Measurements from ENCODE around the gene PRLR. TPM values are rescaled to one million over a fixed set of nuclear protein-coding genes. Genes with fewer than 3 reads are reported as not detected.

Gene PRLR
- polyA plus RNA-seq, 1 donor from 2014 or later = 0.50 TPM

DNA sequence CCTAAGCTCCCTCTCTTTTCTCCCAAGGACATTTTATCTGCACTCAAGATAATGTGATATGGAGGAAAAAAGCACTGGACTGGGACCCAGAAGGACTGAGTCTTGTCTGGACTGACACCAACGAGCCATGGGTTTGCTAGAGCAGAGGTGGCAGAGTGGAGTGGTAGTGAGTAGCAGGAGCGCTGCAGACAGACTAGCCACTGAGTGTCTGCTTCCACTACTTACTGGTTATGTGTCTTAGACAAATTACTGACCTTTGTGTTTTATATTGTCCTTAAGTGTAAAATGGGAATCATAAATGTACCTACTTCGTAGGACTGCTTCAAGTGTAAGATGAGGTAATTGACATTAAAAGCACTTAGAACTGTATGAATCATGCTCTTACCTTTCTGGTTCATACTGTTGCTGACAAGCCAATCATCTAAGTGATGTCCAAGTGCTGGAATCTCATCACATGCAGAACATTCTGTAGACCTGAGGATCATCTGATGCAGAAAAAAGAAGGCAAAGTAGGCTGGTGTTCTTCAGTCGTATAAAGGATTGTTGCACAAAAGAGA, 12.5 kb upstream of the PRLR start:
- Histone ChIP-seq H3K27ac (ENCODE audit: low read length) (peak overlapping the region; percentile 63), H4K20me1 (ENCODE audit: insufficient read depth) (no peaks in the 10 kb centered on the region), H3F3A (ENCODE audit: insufficient read depth, low read length, poor library complexity, severe bottlenecking) (no peaks in the 10 kb centered on the region), H3K36me3 (ENCODE audit: insufficient read depth, low read length) (no peaks in the 10 kb centered on the region), H2AFZ (ENCODE audit: low read depth, low read length) (no peak overlapping the region), H3K9ac (ENCODE audit: low read length) (peak overlapping the region; percentile 4), H3K27me3 (ENCODE audit: insufficient read depth, low read depth, low read length) (no peaks in the 10 kb centered on the region), H3K79me2 (replicated peaks; ENCODE audit: insufficient read depth, low read length) (no peaks in the 10 kb centered on the region), H3K9me3 (ENCODE audit: low read length) (no peaks in the 10 kb centered on the region), H3K4me3 (ENCODE audit: low read length) (no peak overlapping the region), H3K4me2 (ENCODE audit: low read length) (no peak overlapping the region), H3K9me2 (ENCODE audit: insufficient read depth, low read length) (no peaks in the 10 kb centered on the region)
- TF ChIP-seq EP300 (conservative IDR thresholded peaks at IDR 0.05; ENCODE audit: poor library complexity, severe bottlenecking) = peak; percentile 64
- TF ChIP-seq RAD21 (conservative IDR thresholded peaks at IDR 0.05) = peak; percentile 9
- TF ChIP-seq SMC3 (conservative IDR thresholded peaks at IDR 0.05; ENCODE audit: poor library complexity) = no peak
- peak; percentile 52 for TF ChIP-seq POLR2AphosphoS5 (IDR thresholded peaks at IDR 0.05)
- TF ChIP-seq, protein P1, sequence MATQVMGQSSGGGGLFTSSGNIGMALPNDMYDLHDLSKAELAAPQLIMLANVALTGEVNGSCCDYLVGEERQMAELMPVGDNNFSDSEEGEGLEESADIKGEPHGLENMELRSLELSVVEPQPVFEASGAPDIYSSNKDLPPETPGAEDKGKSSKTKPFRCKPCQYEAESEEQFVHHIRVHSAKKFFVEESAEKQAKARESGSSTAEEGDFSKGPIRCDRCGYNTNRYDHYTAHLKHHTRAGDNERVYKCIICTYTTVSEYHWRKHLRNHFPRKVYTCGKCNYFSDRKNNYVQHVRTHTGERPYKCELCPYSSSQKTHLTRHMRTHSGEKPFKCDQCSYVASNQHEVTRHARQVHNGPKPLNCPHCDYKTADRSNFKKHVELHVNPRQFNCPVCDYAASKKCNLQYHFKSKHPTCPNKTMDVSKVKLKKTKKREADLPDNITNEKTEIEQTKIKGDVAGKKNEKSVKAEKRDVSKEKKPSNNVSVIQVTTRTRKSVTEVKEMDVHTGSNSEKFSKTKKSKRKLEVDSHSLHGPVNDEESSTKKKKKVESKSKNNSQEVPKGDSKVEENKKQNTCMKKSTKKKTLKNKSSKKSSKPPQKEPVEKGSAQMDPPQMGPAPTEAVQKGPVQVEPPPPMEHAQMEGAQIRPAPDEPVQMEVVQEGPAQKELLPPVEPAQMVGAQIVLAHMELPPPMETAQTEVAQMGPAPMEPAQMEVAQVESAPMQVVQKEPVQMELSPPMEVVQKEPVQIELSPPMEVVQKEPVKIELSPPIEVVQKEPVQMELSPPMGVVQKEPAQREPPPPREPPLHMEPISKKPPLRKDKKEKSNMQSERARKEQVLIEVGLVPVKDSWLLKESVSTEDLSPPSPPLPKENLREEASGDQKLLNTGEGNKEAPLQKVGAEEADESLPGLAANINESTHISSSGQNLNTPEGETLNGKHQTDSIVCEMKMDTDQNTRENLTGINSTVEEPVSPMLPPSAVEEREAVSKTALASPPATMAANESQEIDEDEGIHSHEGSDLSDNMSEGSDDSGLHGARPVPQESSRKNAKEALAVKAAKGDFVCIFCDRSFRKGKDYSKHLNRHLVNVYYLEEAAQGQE (IDR thresholded peaks at IDR 0.05; ENCODE audit: borderline replicate concordance) = peak; percentile 58

DNA sequence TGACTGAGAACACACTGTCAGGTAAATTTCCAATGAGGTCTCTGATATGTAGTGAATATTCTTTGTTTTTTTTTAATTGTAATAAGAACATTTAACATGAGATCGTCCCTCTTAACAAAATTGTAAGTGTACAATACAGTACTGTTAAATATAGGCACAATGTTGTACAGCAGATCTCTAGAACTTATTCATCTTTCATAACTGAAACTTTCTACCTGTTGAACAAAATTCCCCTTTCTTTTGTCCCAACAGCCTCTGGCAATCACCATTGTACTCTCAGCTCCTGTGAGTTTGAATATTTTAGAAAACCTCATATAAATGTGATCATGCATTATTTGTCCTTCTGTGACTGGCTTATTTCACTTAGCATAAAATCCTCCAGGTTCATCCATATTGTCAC, 10.6 kb upstream of the PRLR start:
- Histone ChIP-seq H3K27ac (ENCODE audit: low read length) (no peak overlapping the region), H3K36me3 (ENCODE audit: insufficient read depth, low read length) (no peaks in the 10 kb centered on the region), H2AFZ (ENCODE audit: low read depth, low read length) (no peak overlapping the region), H3K79me2 (replicated peaks; ENCODE audit: insufficient read depth, low read length) (no peaks in the 10 kb centered on the region), H3K27me3 (ENCODE audit: insufficient read depth, low read depth, low read length) (no peaks in the 10 kb centered on the region), H3K9ac (ENCODE audit: low read length) (no peak overlapping the region), H4K20me1 (ENCODE audit: insufficient read depth) (no peaks in the 10 kb centered on the region), H3K9me3 (ENCODE audit: low read length) (no peaks in the 10 kb centered on the region), H3K9me2 (ENCODE audit: insufficient read depth, low read length) (no peaks in the 10 kb centered on the region), H3K4me3 (ENCODE audit: low read length) (no peak overlapping the region), H3K4me2 (ENCODE audit: low read length) (no peak overlapping the region), H3F3A (ENCODE audit: insufficient read depth, low read length, poor library complexity, severe bottlenecking) (no peaks in the 10 kb centered on the region)
- TF ChIP-seq POLR2AphosphoS5 (IDR thresholded peaks at IDR 0.05) (no peak), EZH2 (IDR thresholded peaks at IDR 0.05; ENCODE audit: borderline replicate concordance, insufficient read depth, low read length, poor library complexity, severe bottlenecking) (no peak), EP300 (conservative IDR thresholded peaks at IDR 0.05; ENCODE audit: poor library complexity, severe bottlenecking) (no peak)
- TF ChIP-seq, protein P1 (IDR thresholded peaks at IDR 0.05; ENCODE audit: borderline replicate concordance) = no peak
- TF ChIP-seq, protein P2, sequence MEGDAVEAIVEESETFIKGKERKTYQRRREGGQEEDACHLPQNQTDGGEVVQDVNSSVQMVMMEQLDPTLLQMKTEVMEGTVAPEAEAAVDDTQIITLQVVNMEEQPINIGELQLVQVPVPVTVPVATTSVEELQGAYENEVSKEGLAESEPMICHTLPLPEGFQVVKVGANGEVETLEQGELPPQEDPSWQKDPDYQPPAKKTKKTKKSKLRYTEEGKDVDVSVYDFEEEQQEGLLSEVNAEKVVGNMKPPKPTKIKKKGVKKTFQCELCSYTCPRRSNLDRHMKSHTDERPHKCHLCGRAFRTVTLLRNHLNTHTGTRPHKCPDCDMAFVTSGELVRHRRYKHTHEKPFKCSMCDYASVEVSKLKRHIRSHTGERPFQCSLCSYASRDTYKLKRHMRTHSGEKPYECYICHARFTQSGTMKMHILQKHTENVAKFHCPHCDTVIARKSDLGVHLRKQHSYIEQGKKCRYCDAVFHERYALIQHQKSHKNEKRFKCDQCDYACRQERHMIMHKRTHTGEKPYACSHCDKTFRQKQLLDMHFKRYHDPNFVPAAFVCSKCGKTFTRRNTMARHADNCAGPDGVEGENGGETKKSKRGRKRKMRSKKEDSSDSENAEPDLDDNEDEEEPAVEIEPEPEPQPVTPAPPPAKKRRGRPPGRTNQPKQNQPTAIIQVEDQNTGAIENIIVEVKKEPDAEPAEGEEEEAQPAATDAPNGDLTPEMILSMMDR (IDR thresholded peaks at IDR 0.05; ENCODE audit: poor library complexity, severe bottlenecking) = no peak

All from neural cell (in vitro differentiated cells).